Posterior cingulate gyrus (tissue), 11 donors: Measurements from ENCODE around the gene LSM8.
A peak's percentile ranks its signal among the peaks of the same experiment; 100 is the strongest.
"Not testable (repeated sequence)": the region's sequence is repeated elsewhere in the genome, so short reads cannot be mapped to it uniquely, and the experiment has no call there.

Source experiments
- DNase-seq, 10 donors: peaks; one replicate each; pipeline versions ENCODE4 v3.0.0 to v3.0.0-alpha.2; 2020 to 2021; ENCODE audit warnings: mixed read lengths in 3 of 10
- intact Hi-C: fragments of 100-400 bp; cut with DNase I; formaldehyde crosslinking; loops from one replicate; pipeline ENCODE4 v1.15.1; 2023

The LSM8 gene

GRCh38 chr7:118183786-118184564 is at the start of gene LSM8:
TSS of gene LSM8 (plus strand) at chr7:118184164. CDS start at chr7:118184224, 60 bp downstream.
- peak; percentile 92 to 99 (median 94) for DNase-seq
- intact Hi-C loops: loop anchor here (10.0 kb wide), 1 partner anchor 429 kb away; no protein-coding TSS in a partner anchor

DNA sequence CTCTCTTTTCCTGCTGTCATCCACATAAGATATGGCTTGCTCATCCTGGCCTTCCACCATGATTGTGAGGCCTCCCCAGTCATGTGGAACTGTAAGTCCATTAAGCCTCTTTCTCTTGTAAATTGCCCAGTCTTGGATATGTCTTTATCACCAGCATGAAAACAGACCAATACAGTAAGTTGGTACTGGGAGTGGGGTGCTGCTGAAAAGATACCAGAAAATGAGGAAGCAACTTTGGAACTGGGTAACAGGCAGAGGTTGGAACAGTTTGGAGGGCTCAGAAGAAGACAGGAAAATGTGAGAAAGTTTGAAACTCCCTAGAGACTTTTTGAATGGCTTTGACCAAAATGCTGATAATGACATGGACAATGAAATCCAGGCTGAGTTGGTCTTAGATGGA is 49.5 kb upstream of the LSM8 start:
- intact Hi-C loops, DNase-seq: not testable (repeated sequence)

DNA sequence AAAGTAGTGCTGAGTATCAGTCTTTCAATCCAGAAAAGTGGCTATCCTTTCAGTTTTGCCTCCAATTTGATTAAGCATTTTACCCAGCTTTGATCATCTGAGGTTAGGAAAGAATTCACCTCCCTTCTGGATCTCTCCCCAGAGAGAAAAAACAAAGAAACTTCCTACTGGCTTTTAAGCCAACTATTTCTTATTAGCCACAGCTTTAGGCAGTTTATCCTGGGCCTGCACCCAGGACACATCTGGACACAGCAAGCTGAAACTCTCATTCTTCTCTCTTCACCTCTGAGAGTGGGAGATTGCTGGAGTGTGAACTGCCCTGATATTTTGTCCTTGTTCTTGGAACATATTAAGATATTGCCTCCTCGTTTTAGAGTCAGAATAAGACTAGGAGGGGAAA is 43.5 kb upstream of the LSM8 start:
- DNase-seq: no peak
- intact Hi-C loops: no loop called here

- DNase-seq: no peak
- intact Hi-C loops: no loop called here
Observed at GRCh38 chr7:118142012-118142411, 42.0 kb upstream of the LSM8 start.

DNA sequence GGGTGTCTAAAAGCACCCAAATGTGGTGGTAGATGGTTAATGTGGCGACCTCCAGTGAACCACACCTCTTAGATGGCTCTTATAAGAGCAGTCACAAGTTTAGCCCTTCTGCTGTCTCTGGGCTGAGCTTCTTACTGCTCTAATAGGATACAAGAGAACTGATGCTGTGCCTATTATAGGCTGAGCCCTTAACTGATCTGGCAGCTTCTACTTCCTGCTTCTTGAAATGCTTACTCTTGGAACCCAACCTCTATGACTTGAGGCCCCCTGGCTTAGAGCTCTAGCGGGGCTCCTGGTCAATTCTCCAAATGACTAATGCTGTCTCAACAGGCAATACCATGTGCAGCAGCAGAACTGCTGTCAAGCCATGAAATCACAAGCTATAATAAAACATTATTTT is 35.0 kb upstream of the LSM8 start:
- intact Hi-C loops: no loop called here
- no peak for DNase-seq

DNA sequence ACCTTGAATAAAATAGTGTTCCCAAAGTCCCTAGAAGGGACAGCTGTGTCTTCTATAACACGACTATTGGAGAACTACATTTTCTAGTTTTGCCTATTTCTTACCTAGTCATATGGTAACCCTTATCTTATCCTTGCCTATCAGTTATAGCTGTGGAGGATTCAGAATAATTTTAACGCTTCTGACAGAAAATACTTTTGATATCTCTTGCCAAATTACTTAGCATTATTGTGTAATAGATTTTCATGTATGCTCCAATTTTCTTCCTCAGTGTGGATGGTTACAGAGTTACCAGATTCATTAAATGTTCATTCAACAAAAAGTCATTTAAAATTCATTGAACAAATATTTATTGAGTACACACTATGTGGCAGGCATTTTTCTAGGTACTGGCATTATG is 34.6 kb upstream of the LSM8 start:
- no peak for DNase-seq
- intact Hi-C loops: no loop called here

DNA sequence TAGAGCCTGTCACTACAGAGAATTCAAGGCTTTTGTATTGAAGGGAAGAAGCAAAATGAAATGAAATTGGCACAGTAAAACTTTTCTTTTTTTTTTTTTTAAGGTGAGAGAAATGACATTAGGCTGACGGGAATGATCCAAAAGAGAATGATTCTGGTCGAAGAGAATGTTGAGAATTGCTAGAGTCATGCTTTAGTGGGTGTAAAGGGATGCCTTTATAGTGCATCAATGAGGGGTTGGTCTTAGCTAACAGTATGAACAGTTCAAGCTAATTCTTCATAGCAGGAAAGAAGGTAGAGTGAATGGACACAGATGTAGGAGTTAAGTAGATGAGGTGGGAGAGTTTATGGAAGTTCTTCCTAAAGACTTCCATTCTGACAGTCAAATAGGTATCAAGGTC is 32.3 kb upstream of the LSM8 start:
- DNase-seq: no peak
- intact Hi-C loops: loop anchor here (2.0 kb wide), 1 partner anchor 693 kb away; no protein-coding TSS in a partner anchor

DNA sequence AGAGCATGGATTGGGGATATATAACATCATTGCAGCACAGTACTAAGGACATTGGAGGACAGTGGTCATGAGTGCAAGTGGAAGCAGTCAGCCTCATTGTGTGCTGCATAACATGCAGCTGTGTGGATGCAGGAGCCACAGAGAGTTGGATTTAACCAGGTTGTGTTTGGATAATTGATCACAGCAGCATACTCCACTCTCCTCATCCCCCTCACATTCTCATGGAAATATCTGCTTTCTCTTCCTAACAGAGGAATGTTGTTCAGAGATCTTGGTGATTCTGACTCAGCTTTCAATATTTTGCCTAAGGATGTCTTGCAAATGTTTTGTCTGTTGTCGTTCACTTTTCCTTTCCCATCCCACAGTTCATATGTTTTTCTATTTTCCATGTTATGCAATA is 31.8 kb upstream of the LSM8 start:
- intact Hi-C loops: loop anchor here (2.0 kb wide), 1 partner anchor 693 kb away; no protein-coding TSS in a partner anchor
- no peak for DNase-seq

DNA sequence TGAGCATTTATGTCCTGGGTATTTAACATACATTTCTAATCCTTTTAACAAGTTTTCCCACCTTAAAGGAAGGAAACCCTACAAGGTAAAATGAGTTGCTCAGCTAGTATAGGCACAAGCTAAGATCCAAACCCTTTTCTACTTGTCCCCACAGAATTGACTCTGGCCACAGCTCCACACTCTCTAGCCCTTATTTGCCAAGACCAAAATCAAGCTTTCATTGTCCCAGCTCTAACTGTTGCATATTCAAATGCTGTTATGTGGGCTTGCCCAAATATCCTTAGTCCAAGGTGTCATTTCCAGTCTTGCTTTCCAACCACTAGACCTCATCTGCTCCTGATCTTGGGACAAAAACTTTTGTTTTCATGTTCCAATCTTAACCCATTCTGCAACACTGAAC is 31.3 kb upstream of the LSM8 start:
- DNase-seq: no peak
- intact Hi-C loops: loop anchor here (2.0 kb wide), 1 partner anchor 694 kb away; no protein-coding TSS in a partner anchor

GRCh38 chr7:118153551-118154177 is 30.3 kb upstream of the LSM8 start:
- no peak for DNase-seq
- intact Hi-C loops: loop anchor here (2.0 kb wide), 1 partner anchor 695 kb away; no protein-coding TSS in a partner anchor

GRCh38 chr7:118158766-118159165 is 25.2 kb upstream of the LSM8 start:
- DNase-seq: no peak
- intact Hi-C loops: no loop called here

GRCh38 chr7:118169146-118169545 is 14.8 kb upstream of the LSM8 start:
- DNase-seq: no peak
- intact Hi-C loops: no loop called here

- intact Hi-C loops: no loop called here
- no peak for DNase-seq
Observed at GRCh38 chr7:118175740-118176139, 8.2 kb upstream of the LSM8 start.

- no peak for DNase-seq
- intact Hi-C loops: no loop called here
Observed at GRCh38 chr7:118179191-118179590, 4.8 kb upstream of the LSM8 start.

- intact Hi-C loops: loop anchor here (10.0 kb wide), 1 partner anchor 428 kb away; no protein-coding TSS in a partner anchor
- no peak for DNase-seq
Observed at GRCh38 chr7:118182593-118183427, 1.2 kb upstream of the LSM8 start.

DNA sequence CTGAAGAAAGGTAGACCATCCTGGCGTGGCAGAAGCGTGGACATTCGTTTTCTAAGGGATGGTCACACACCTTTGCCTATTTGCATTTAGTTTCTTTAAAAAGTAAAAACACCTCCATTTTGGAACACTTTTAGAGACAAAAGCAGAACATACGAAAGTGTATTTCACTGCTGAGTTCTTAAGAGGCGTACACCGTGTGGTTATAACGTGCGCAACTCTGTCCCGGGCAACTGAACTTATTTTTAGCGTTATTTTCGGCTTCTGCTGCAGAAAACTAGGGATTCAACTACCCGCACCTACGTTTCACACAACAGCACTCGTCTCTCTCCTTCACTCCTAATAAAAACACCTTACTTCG is 557 bp upstream of the LSM8 start:
- no peak for DNase-seq
- intact Hi-C loops: loop anchor here (10.0 kb wide), 1 partner anchor 429 kb away; no protein-coding TSS in a partner anchor

DNA sequence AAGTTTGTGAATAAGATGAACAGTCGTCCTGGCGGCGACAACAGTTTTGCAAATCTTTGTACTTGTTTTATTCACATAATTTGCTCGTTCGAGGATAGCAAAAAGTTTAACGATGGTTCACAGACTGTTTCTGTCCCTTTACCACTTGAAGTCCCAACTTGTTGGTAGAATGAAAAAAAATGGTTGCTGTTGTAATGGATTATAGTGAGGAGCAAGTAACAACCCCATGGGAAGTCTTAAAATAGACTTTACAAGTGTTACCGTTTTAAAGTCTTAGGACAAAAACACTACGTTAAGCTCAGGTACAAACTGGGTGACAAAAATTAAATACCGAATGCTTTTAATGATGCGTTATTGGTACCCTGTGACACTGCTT is 589 bp downstream of the LSM8 start:
- no peak for DNase-seq
- intact Hi-C loops: loop anchor here (10.0 kb wide), 1 partner anchor 430 kb away; no protein-coding TSS in a partner anchor

GRCh38 chr7:118185163-118185860 is 1.3 kb downstream of the LSM8 start:
- intact Hi-C loops: loop anchor here (10.0 kb wide), 1 partner anchor 431 kb away; no protein-coding TSS in a partner anchor
- no peak for DNase-seq

DNA sequence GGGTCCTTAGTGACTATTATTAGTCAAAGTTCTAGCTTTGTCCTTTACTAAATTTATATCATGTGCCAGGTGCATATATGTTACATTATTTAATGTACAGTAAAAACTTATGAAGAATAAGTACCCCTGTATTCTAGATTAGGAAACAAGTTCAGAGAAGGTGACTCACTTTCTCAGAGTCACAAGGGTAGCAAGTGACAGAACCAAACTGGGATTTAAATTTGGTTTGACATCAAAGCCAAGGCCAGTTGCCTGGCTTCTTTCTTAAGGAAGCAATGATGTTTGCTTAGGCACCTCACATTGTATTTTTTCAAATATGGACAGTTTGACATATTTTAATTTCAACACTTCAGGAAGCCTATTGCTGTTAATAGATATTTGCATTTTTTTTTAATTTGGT is 2.5 kb downstream of the LSM8 start:
- DNase-seq: no peak
- intact Hi-C loops: loop anchor here (10.0 kb wide), 1 partner anchor 432 kb away; no protein-coding TSS in a partner anchor

GRCh38 chr7:118194571-118194970 is 10.6 kb downstream of the LSM8 start:
- no peak for DNase-seq
- intact Hi-C loops: no loop called here
